Endodermal cell (in vitro differentiated cells): ENCODE results near the gene ANKS1B. TPM values are rescaled to one million over a fixed set of nuclear protein-coding genes. Genes with fewer than 3 reads are reported as not detected.
"Not testable (repeated sequence)": the region's sequence is repeated elsewhere in the genome, so short reads cannot be mapped to it uniquely, and the experiment has no call there.

Experiments
- DNase-seq: peaks from one replicate; pipeline ENCODE4 v3.0.0-alpha.2; 2017
- H3K27ac ChIP-seq: 2 replicates; pipeline ENCODE4 v1.5.1; 2013; ENCODE audit warnings: mild to moderate bottlenecking, low read depth, low read length, moderate library complexity
- H3K27me3 ChIP-seq: 2 replicates; pipeline ENCODE4 v1.6.1; 2013; ENCODE audit warnings: mild to moderate bottlenecking, low read length, moderate library complexity; ENCODE audit not compliant: insufficient read depth, control insufficient read depth, poor library complexity, severe bottlenecking
- H3K36me3 ChIP-seq: 2 replicates; pipeline ENCODE4 v1.7.0; 2013; ENCODE audit warnings: mild to moderate bottlenecking, low read length, moderate library complexity; ENCODE audit not compliant: control insufficient read depth, insufficient read depth
- H3K4me1 ChIP-seq: one replicate; pipeline ENCODE4 v1.7.0; 2013; ENCODE audit warnings: low read length; ENCODE audit not compliant: control insufficient read depth, insufficient read depth
- H3K4me3 ChIP-seq: 2 replicates; pipeline ENCODE4 v1.5.1; 2013; ENCODE audit warnings: mild to moderate bottlenecking, low read length, moderate library complexity
- H3K9ac ChIP-seq: 2 replicates; pipeline ENCODE4 v1.6.1; 2013; ENCODE audit warnings: mild to moderate bottlenecking, low read length, moderate library complexity; ENCODE audit not compliant: poor library complexity, severe bottlenecking; ENCODE audit errors: extremely low read depth
- H3K9me3 ChIP-seq: 2 replicates; pipeline ENCODE4 v1.6.1; 2013; ENCODE audit warnings: mild to moderate bottlenecking, low read length, moderate library complexity; ENCODE audit not compliant: control insufficient read depth
- H3K27ac Mint-ChIP-seq: 2 replicates; pipeline ENCODE4 v1.8.0; 2020; ENCODE audit warnings: mixed read lengths
- H3K27me3 Mint-ChIP-seq: 2 replicates; pipeline ENCODE4 v1.8.0; 2021; ENCODE audit warnings: mild to moderate bottlenecking, mixed read lengths; ENCODE audit not compliant: insufficient read depth
- H3K36me3 Mint-ChIP-seq: 2 replicates; pipeline ENCODE4 v1.8.0; 2020; ENCODE audit warnings: low read depth, mixed read lengths
- H3K4me1 Mint-ChIP-seq: 2 replicates; pipeline ENCODE4 v1.8.0; 2020; ENCODE audit warnings: mixed read lengths
- H3K4me3 Mint-ChIP-seq: 2 replicates; pipeline ENCODE4 v1.8.0; 2020; ENCODE audit warnings: mild to moderate bottlenecking, moderate library complexity, mixed read lengths
- H3K9me3 Mint-ChIP-seq: 2 replicates; pipeline ENCODE4 v1.8.0; 2020; ENCODE audit warnings: mild to moderate bottlenecking, mixed read lengths
- CTCF ChIP-seq: fragments of 200-600 bp; sonication (generic); conservative IDR thresholded peaks from 2 replicates; pipeline ENCODE4 v1.5.0; 2021; ENCODE audit warnings: antibody characterized with exemption, mild to moderate bottlenecking
- WGBS, 2 experiments: methylation state at CpG; one replicate each; pipeline versions ENCODE4 v1.1.5 to v1.1.7; 2013; ENCODE audit warnings: missing lambda C conversion rate in 2 of 2, mixed read lengths in 1 of 2; ENCODE audit not compliant: insufficient coverage in 1 of 2, insufficient read length in 1 of 2; 5-methylcytosine and 5-hydroxymethylcytosine counted together
- total RNA-seq, 2 donors: library from RNA; stranded (reverse); fragmentation: NEBNext Ultra II Directional in 1 of 2; extraction: Animal tissue kit (Norgen Biotek cat#: 25700) in 1 of 2; gene quantifications; 2 replicates in 1 of 2; 3 replicates in 1 of 2; pipeline ENCODE4 v1.2.1, GENCODE V29; 2021

The ANKS1B gene
- total RNA-seq, 2 donors from 2014 or later: 28.5 to 65.8 TPM

- peaks cover 22% of the 10 kb centered on the region for H3K9me3 ChIP-seq
- not testable (repeated sequence) for H3K36me3 ChIP-seq, H3K27ac Mint-ChIP-seq, H3K4me3 Mint-ChIP-seq, H3K36me3 Mint-ChIP-seq, H3K27me3 ChIP-seq, H3K4me1 ChIP-seq, H3K27ac ChIP-seq, H3K9ac ChIP-seq, H3K4me3 ChIP-seq, H3K27me3 Mint-ChIP-seq, DNase-seq
- peaks cover 18% of the 10 kb centered on the region for H3K4me1 Mint-ChIP-seq
- peaks cover 35% of the 10 kb centered on the region for H3K9me3 Mint-ChIP-seq
- WGBS, 2 experiments: 86 to 94% methylated on average over 9 to 16 of the region's 16 CpGs
Observed at GRCh38 chr12:99715841-99716510, 268.8 kb downstream of the ANKS1B start.

GRCh38 chr12:99714921-99715320, 269.8 kb downstream of the ANKS1B start:
- peaks cover 21% of the 10 kb centered on the region for H3K4me1 Mint-ChIP-seq
- 87 to 90% methylated on average over 2 to 4 of the region's 4 CpGs for WGBS, 2 experiments
- H3K4me3 ChIP-seq, H3K4me3 Mint-ChIP-seq, H3K27me3 Mint-ChIP-seq, H3K27me3 ChIP-seq, DNase-seq, H3K27ac Mint-ChIP-seq, H3K9ac ChIP-seq, H3K36me3 ChIP-seq, H3K36me3 Mint-ChIP-seq, H3K27ac ChIP-seq, H3K4me1 ChIP-seq: not testable (repeated sequence)
- peaks cover 35% of the 10 kb centered on the region for H3K9me3 Mint-ChIP-seq
- peaks cover 22% of the 10 kb centered on the region for H3K9me3 ChIP-seq

- TF ChIP-seq CTCF: no peak
- 96 to 97% methylated on average over 3 of the region's 3 CpGs for WGBS, 2 experiments
- Mint-ChIP-seq H3K9me3 (peaks cover 35% of the 10 kb centered on the region), H3K4me1 (peaks cover 21% of the 10 kb centered on the region), H3K36me3 (peaks cover 6% of the 10 kb centered on the region), H3K27me3 (no peaks in the 10 kb centered on the region), H3K27ac (no peak overlapping the region), H3K4me3 (no peak overlapping the region)
- H3K4me3 ChIP-seq: no peak overlapping the region
- H3K4me1 ChIP-seq: no peaks in the 10 kb centered on the region
- H3K9ac ChIP-seq: no peak overlapping the region
- no peak overlapping the region for H3K27ac ChIP-seq
- H3K36me3 ChIP-seq: no peaks in the 10 kb centered on the region
- no peaks in the 10 kb centered on the region for H3K27me3 ChIP-seq
- DNase-seq: no peak
- H3K9me3 ChIP-seq: peaks cover 22% of the 10 kb centered on the region
Observed at GRCh38 chr12:99713946-99714520, 270.7 kb downstream of the ANKS1B start.

GRCh38 chr12:99712281-99712680, 272.5 kb downstream of the ANKS1B start:
- no peak overlapping the region for H3K4me3 ChIP-seq

More at GRCh38 chr12:99712281-99712680, 272.5 kb downstream of the ANKS1B start:
- Mint-ChIP-seq H3K4me1 (peaks cover 20% of the 10 kb centered on the region), H3K27ac (no peak overlapping the region), H3K27me3 (no peaks in the 10 kb centered on the region), H3K4me3 (no peak overlapping the region), H3K9me3 (peaks cover 35% of the 10 kb centered on the region), H3K36me3 (peaks cover 6% of the 10 kb centered on the region)
- no peak overlapping the region for H3K9ac ChIP-seq
- peaks cover 22% of the 10 kb centered on the region for H3K9me3 ChIP-seq
- no peak for DNase-seq
- no peak for TF ChIP-seq CTCF
- no peaks in the 10 kb centered on the region for H3K4me1 ChIP-seq
- no peak overlapping the region for H3K27ac ChIP-seq
- H3K36me3 ChIP-seq: no peaks in the 10 kb centered on the region
- H3K27me3 ChIP-seq: no peaks in the 10 kb centered on the region
